Myocyte (in vitro differentiated cells): ENCODE data around the gene C4orf50. TPM values are rescaled to one million over a fixed set of nuclear protein-coding genes. Genes with fewer than 3 reads are reported as not detected.

ENCODE experiments used
- DNase-seq: peaks from one replicate; pipeline ENCODE4 v3.0.0-alpha.2; 2012; ENCODE audit warnings: low read depth
- polyA plus RNA-seq: library from polyadenylated mRNA; unstranded; fragments of >200 nt; gene quantifications from one replicate; pipeline ENCODE4 v1.2.1, GENCODE V29; 2012; ENCODE audit warnings: missing spikeins
- total RNA-seq: library from RNA; depleted of rRNA; stranded (reverse); fragments of >200 nt; gene quantifications from 2 replicates; pipeline ENCODE4 v1.2.3, GENCODE V29; 2014

Gene C4orf50
- total RNA-seq: 0.05 TPM in 2 replicates
- polyA plus RNA-seq: 0.03 TPM

DNA sequence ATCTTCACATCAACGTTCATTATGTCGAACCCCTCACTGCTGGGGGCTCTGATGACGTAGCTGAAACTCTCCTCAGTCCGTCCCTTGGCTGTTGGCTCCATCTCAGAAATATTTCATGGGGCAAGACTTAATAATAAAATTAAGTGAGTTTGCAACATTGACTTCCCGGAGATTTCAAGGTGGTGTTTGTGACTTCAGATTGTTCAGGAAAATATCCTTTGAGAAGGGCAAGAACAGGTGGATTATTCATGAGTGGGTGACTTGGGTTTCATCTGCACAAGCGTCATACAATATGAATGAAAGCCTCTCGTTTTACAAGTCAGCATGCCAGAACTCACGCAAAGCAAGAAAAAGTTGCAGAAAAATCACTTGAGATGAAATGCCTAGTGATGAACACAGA lies at the start of gene C4orf50:
Gene C4orf50 (minus strand): TSS at position 101 of the 400 bp plus-strand sequence.
- no peak for DNase-seq

GRCh38 chr4:6065934-6066590 lies 47.8 kb upstream of the C4orf50 start:
- DNase-seq: no peak

DNA sequence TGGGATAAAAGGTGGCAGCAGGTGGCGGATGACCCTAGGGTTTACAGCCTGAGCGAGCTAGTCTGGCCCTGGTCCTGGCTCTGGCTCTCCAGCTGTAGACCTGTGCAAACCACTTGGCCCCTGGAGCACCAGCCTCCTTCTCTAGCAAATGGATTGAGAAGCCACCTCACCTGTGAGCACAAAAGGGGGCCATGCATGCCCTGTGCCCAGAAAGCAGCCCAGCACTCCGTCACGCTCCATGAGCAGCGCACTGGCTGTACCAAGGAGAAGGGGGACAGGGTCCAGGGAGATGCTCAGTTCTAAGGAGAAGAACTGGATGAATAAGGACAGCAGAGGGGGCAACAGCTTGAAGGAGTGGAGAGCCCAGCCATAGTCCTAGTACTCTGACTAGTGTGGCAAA lies 46.9 kb upstream of the C4orf50 start:
- no peak for DNase-seq

- no peak for DNase-seq
Observed at GRCh38 chr4:6064383-6064782, 46.2 kb upstream of the C4orf50 start.

DNA sequence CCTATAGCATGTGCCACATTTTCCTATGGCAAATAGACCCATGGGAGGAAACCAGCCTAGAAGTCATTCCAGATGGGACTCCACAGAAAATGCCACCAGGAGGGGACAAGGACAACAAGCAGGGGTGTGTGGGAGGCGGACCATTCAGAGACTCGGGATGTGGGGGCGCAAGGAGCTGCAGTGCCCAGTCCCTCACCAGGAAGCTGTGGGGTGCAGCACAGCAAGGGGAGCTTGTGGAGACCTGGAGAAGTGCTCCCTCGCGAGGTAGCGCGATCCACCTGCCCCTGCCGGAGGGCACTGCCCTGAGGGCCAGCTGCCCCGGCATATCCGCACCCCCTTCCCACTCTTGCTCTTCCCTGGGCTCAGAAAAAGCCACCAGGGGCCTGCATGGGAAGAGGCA lies 45.5 kb upstream of the C4orf50 start:
- no peak for DNase-seq

DNA sequence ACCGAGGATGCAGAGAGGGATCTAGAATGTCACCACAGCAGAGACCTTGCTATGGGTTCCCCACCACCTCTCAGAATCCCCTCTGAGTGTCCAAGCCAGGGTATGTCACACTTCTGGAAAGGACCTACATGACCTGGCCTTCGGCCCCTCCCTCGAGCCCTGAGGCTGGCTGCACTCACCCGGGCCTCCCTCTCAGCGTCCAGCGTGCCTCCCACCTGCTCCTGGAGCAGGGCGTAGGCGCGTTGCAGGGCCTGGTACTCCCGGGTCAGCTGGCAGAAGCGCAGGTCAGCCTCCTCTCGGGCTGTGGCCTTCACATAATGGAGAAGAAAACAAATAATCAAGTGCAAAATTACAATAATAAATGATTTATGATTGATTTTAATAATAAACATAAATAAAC lies 43.9 kb upstream of the C4orf50 start:
- no peak for DNase-seq

DNA sequence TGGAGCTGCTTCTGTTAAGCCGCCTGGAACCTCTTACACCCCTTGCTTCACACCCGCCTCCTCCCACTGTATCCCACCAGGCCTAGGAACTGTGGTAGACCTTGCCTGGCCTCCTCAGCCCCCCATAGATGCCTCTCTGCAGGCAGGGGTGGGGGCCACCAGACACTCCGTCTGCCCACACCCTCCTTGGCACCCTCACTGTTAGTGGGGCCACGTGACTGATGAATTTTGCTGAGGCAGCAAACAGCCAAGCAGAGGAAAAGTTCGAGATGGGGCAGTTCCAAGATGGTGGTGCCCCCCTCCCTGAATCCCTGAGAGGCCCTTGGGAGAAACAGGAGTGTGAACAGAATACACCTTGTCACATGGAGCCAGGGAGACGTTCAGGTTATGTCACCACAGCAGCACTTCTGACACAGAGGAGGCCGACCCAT lies 41.2 kb upstream of the C4orf50 start:
- DNase-seq: no peak

- DNase-seq: no peak
Observed at GRCh38 chr4:6058531-6059374, 40.5 kb upstream of the C4orf50 start.

- DNase-seq: no peak
Observed at GRCh38 chr4:6056976-6057766, 38.9 kb upstream of the C4orf50 start.

DNA sequence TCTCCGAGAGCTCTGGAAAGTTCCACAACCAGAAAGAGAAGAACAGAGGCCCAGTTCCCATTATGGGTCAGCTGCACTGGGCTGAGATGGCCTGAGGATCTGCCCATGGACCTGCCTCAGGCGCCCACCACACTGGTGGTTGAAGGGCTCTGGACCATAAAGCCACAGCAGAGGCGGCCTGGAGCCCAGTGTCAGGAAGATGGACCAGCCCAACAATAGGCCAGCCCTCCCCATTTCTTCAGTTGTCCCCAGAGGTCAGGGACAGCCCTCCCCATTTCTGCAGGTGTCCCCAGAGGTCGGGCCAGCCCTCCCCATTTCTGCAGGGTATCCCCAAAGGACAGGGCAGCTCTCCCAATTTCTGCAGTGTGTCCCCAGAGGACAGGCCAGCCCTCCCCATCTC lies 37.2 kb upstream of the C4orf50 start:
- DNase-seq: no peak

DNA sequence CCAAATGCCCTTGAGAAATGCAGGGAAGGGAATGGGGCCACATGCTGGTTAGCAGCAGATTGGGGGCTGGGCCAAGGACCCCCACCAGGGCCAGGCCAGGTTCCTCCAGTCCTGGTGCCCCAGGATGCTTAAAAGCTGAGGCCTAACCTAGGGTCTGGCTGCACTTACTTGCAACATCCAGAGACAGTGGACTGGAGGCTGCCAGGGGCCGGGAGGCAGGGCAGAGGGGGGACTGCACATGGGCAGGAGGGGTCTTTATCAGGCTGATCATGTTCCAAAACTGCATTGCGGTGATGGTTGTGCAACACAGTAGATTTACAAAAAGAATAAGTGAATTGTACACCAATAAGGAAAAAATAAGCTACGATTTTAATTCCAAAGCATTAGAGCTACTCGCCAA lies 36.8 kb upstream of the C4orf50 start:
- DNase-seq: no peak

- no peak for DNase-seq
Observed at GRCh38 chr4:6054162-6054922, 36.1 kb upstream of the C4orf50 start.

- peak; percentile 7 for DNase-seq
Observed at GRCh38 chr4:6052679-6053078, 34.4 kb upstream of the C4orf50 start.

GRCh38 chr4:6050551-6050950 lies 32.3 kb upstream of the C4orf50 start:
- DNase-seq: peak; percentile 22

DNA sequence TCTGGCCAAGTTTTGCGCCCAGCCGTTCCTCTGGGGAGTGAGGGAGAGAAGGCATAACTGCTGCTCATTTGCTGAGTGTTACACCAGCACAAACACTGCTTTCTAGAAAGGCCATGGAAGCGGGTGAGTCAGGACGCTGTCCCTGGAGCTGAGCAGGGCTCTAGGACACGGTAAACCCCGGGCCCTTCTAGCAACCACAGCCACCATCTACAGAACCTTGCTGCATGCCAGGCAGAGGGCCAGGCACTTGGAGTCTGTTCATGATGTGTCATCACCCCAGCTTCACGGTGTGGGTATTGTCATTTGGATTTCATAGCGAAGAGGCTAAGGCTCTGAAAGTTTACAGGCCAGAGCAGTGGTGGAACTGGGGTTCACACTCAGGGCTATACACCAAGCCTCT lies 31.8 kb upstream of the C4orf50 start:
- peak; percentile 29 for DNase-seq

DNA sequence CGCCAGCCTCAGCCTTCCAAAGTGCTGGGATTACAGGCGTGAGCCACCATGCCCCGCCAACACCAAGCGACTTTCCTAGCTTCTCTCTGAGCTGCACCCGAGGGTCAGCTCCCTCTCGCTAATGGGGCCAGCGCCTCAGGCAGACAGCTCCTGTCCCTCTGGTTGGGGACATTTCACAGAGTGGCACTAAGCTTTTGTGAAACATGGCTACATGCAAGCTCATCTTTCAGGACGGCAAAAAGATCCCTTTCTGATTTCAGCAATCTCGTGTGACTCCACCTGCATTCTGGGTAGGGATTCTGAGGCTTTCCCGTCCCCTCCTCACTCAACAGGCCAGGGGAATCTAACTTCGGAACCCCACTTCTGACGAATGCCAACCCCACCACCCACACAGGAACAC lies 31.0 kb upstream of the C4orf50 start:
- no peak for DNase-seq

GRCh38 chr4:6048537-6048936 lies 30.3 kb upstream of the C4orf50 start:
- no peak for DNase-seq

DNA sequence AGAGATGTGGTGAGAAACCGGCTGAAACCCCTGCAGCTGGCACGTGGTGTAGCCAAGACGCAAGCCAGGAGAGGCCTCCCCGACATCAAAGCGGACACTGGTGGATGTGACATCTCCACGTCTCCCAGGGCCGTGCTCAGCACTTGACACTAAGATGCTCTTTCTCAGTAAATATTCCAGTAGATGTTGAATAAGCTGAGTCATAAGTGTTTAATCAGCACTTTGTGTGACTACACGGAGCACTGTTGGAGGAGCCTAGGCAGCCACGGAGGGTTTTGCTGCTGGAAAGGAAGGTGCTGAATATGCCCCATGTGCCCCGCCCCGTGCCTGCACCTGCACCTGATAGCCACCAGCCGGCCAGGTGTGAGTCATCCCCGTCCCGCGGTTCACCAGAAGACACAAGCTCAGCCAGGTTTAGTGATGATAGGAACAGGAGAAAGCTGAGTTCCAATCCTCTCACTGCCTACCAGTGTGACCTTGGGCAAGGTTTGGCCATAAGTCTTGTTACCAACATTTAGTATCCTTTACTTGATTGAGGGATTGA lies 29.0 kb upstream of the C4orf50 start:
- no peak for DNase-seq

DNA sequence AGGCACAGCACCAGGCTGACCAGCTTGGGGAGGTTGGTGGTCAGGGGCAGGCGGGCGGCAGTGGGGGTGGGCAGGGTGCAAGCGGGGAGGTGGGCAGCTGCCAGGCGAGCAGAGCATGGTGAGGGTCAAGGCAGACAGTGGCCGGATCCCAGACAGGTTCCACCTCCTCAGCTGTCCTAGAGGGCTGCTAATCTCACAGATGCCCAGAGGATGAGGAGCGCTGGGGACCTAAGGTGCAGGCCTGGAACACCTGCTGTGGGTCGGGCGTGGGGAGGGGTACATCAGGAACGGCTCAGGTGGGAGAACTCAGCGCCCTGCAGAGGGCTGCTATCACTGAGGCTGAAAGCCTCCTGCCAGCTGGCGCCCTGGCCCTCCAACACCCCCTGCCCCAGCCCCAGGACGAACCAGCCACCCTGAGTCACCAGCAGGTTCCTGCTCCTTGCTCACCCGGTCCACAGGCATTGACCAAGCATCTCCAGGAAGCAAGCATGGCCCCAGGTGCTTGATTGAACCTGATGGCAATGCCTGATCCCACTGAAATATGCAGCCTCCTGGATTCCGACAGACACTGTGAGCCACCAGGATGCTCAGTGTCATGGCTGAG lies 28.4 kb upstream of the C4orf50 start:
- DNase-seq: no peak

- DNase-seq: no peak
Observed at GRCh38 chr4:6044805-6045204, 26.6 kb upstream of the C4orf50 start.
